ENCODE measurements around the gene GMDS.

GMDS gene

GRCh38 chr6:1820714-1821113 lies 424.7 kb downstream of the GMDS start:
- no peak overlapping the region for H3K4me3 ChIP-seq (ENCODE audit: low read length)
- TF ChIP-seq ZNF274 (IDR thresholded peaks at IDR 0.05; ENCODE audit: low read depth, low read length), result no peak

GRCh38 chr6:1820165-1820564 lies 425.2 kb downstream of the GMDS start:
- TF ChIP-seq ZNF274 (IDR thresholded peaks at IDR 0.05; ENCODE audit: low read depth, low read length), result no peak
- no peak overlapping the region for H3K4me3 ChIP-seq (ENCODE audit: low read length)

- no peak for TF ChIP-seq ZNF274 (IDR thresholded peaks at IDR 0.05; ENCODE audit: low read depth, low read length)
- H3K4me3 ChIP-seq (ENCODE audit: low read length), result no peak overlapping the region
These were observed 426.4 kb downstream of the GMDS start for GRCh38 chr6:1819007-1819406.

GRCh38 chr6:1817033-1817761 lies 428.2 kb downstream of the GMDS start:
- TF ChIP-seq ZNF274 (IDR thresholded peaks at IDR 0.05; ENCODE audit: low read depth, low read length), result no peak

GRCh38 chr6:1815827-1816452 lies 429.5 kb downstream of the GMDS start:
- TF ChIP-seq ZNF274 (IDR thresholded peaks at IDR 0.05; ENCODE audit: low read depth, low read length), result no peak
- no peak overlapping the region for H3K4me3 ChIP-seq (ENCODE audit: low read length)

More at GRCh38 chr6:1817033-1817761, 428.2 kb downstream of the GMDS start:
- H3K4me3 ChIP-seq (ENCODE audit: low read length), result no peak overlapping the region

GRCh38 chr6:1814279-1814678 lies 431.1 kb downstream of the GMDS start:
- no peak overlapping the region for H3K4me3 ChIP-seq (ENCODE audit: low read length)
- TF ChIP-seq ZNF274 (IDR thresholded peaks at IDR 0.05; ENCODE audit: low read depth, low read length), result no peak

- no peak overlapping the region for H3K4me3 ChIP-seq (ENCODE audit: low read length)
- TF ChIP-seq ZNF274 (IDR thresholded peaks at IDR 0.05; ENCODE audit: low read depth, low read length), result no peak
These were observed 432.9 kb downstream of the GMDS start for GRCh38 chr6:1812487-1812886.

- no peak overlapping the region for H3K4me3 ChIP-seq (ENCODE audit: low read length)
- TF ChIP-seq ZNF274 (IDR thresholded peaks at IDR 0.05; ENCODE audit: low read depth, low read length), result no peak
These were observed 433.4 kb downstream of the GMDS start for GRCh38 chr6:1812034-1812433.

GRCh38 chr6:1810880-1811279 lies 434.5 kb downstream of the GMDS start:
- H3K4me3 ChIP-seq (ENCODE audit: low read length), result no peak overlapping the region
- TF ChIP-seq ZNF274 (IDR thresholded peaks at IDR 0.05; ENCODE audit: low read depth, low read length), result no peak

GRCh38 chr6:1809291-1809988 lies 436.0 kb downstream of the GMDS start:
- no peak for TF ChIP-seq ZNF274 (IDR thresholded peaks at IDR 0.05; ENCODE audit: low read depth, low read length)

GRCh38 chr6:1806935-1807334 lies 438.5 kb downstream of the GMDS start:
- H3K4me3 ChIP-seq (ENCODE audit: low read length), result no peak overlapping the region
- TF ChIP-seq ZNF274 (IDR thresholded peaks at IDR 0.05; ENCODE audit: low read depth, low read length), result no peak

More at GRCh38 chr6:1809291-1809988, 436.0 kb downstream of the GMDS start:
- H3K4me3 ChIP-seq (ENCODE audit: low read length), result no peak overlapping the region

GRCh38 chr6:1802491-1803395 lies 442.7 kb downstream of the GMDS start:
- no peak overlapping the region for H3K4me3 ChIP-seq (ENCODE audit: low read length)
- no peak for TF ChIP-seq ZNF274 (IDR thresholded peaks at IDR 0.05; ENCODE audit: low read depth, low read length)

GRCh38 chr6:1801401-1801800 lies 444.0 kb downstream of the GMDS start:
- no peak overlapping the region for H3K4me3 ChIP-seq (ENCODE audit: low read length)
- TF ChIP-seq ZNF274 (IDR thresholded peaks at IDR 0.05; ENCODE audit: low read depth, low read length), result no peak

- TF ChIP-seq ZNF274 (IDR thresholded peaks at IDR 0.05; ENCODE audit: low read depth, low read length), result no peak
- no peak overlapping the region for H3K4me3 ChIP-seq (ENCODE audit: low read length)
These were observed 444.6 kb downstream of the GMDS start for GRCh38 chr6:1800845-1801244.

All from GM08714 (cell line).